Gastroesophageal sphincter (tissue), 3 donors: ENCODE measurements around the gene CLSTN1.

ENCODE experiments used
- CTCF ChIP-seq, 4 experiments: fragments of 200-600 bp in 2 of 4; fragments of 450-650 bp in 2 of 4; sonication (generic) in 1 of 4; IDR thresholded peaks; one replicate each; pipeline ENCODE4 v1.5.1; 2017 to 2019; ENCODE audit warnings: antibody characterized with exemption in 4 of 4, mild to moderate bottlenecking in 2 of 4, moderate library complexity in 2 of 4
- EP300 ChIP-seq: sonication (generic); formaldehyde crosslinking; IDR thresholded peaks from one replicate; pipeline ENCODE4 v1.6.1; 2017; ENCODE audit warnings: antibody characterized with exemption, mild to moderate bottlenecking
- POLR2A ChIP-seq, 2 donors: fragments of 450-650 bp; IDR thresholded peaks; one replicate each; pipeline ENCODE4 v1.6.1; 2017; ENCODE audit warnings: antibody characterized with exemption in 2 of 2, mild to moderate bottlenecking in 2 of 2, moderate library complexity in 1 of 2

GRCh38 chr1:9836632-9836960, 12.8 kb upstream of the CLSTN1 start:
- TF ChIP-seq EP300 (no peak), CTCF (IDR thresholded peaks at IDR 0.05) (no peak), POLR2A (IDR thresholded peaks at IDR 0.05) (no peak)
